ENCODE data around the gene NCR3LG1.

GRCh38 chr11:17392872-17393271 is 41.3 kb downstream of the NCR3LG1 start:
- TF ChIP-seq, protein P1, sequence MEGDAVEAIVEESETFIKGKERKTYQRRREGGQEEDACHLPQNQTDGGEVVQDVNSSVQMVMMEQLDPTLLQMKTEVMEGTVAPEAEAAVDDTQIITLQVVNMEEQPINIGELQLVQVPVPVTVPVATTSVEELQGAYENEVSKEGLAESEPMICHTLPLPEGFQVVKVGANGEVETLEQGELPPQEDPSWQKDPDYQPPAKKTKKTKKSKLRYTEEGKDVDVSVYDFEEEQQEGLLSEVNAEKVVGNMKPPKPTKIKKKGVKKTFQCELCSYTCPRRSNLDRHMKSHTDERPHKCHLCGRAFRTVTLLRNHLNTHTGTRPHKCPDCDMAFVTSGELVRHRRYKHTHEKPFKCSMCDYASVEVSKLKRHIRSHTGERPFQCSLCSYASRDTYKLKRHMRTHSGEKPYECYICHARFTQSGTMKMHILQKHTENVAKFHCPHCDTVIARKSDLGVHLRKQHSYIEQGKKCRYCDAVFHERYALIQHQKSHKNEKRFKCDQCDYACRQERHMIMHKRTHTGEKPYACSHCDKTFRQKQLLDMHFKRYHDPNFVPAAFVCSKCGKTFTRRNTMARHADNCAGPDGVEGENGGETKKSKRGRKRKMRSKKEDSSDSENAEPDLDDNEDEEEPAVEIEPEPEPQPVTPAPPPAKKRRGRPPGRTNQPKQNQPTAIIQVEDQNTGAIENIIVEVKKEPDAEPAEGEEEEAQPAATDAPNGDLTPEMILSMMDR (conservative IDR thresholded peaks at IDR 0.05; ENCODE audit: low read depth, low read length), result no peak
- no peak for TF ChIP-seq EZH2 (IDR thresholded peaks at IDR 0.05; ENCODE audit: low read length, unreplicated experiment)

All from PC-3 (cell line).